GM18505 (cell line): ENCODE data around the gene SAMD8.
"Not testable (repeated sequence)": the region's sequence is repeated elsewhere in the genome, so short reads cannot be mapped to it uniquely, and the experiment has no call there.

Source experiments
- ATAC-seq: cut with Tn5 transposase; IDR thresholded peaks from one replicate; pipeline ENCODE4 v1.9.1; 2021; ENCODE audit not compliant: unreplicated experiment
- POLR2A ChIP-seq: IDR thresholded peaks from 4 replicates; pipeline ENCODE4 v1.6.1; 2011; ENCODE audit warnings: borderline replicate concordance; ENCODE audit not compliant: insufficient read depth, insufficient read length; ENCODE audit errors: extremely low read depth

Gene SAMD8

GRCh38 chr10:75107756-75108683, 3.4 kb upstream of the SAMD8 start:
- no peak for TF ChIP-seq POLR2A
- no peak for ATAC-seq

GRCh38 chr10:75108684-75109458, 2.6 kb upstream of the SAMD8 start:
- TF ChIP-seq POLR2A: no peak

GRCh38 chr10:75109459-75109778, 2.0 kb upstream of the SAMD8 start:
- ATAC-seq: no peak
- TF ChIP-seq POLR2A: no peak

More at GRCh38 chr10:75108684-75109458, 2.6 kb upstream of the SAMD8 start:
- ATAC-seq: no peak

GRCh38 chr10:75110006-75110632, 1.3 kb upstream of the SAMD8 start:
- no peak for ATAC-seq
- no peak for TF ChIP-seq POLR2A

GRCh38 chr10:75111907-75112679, 637 bp downstream of the SAMD8 start:
- TF ChIP-seq POLR2A: peak; percentile 44
- ATAC-seq: peak; percentile 22

- TF ChIP-seq POLR2A: no peak
These were observed 3.7 kb downstream of the SAMD8 start for GRCh38 chr10:75115137-75115536.

GRCh38 chr10:75116941-75117775, 5.7 kb downstream of the SAMD8 start:
- ATAC-seq: not testable (repeated sequence)

More at GRCh38 chr10:75115137-75115536, 3.7 kb downstream of the SAMD8 start:
- no peak for ATAC-seq

- no peak for TF ChIP-seq POLR2A
- no peak for ATAC-seq
These were observed 6.5 kb downstream of the SAMD8 start for GRCh38 chr10:75117995-75118394.

GRCh38 chr10:75119444-75120066, 8.1 kb downstream of the SAMD8 start:
- ATAC-seq: not testable (repeated sequence)

GRCh38 chr10:75121322-75121721, 9.9 kb downstream of the SAMD8 start:
- ATAC-seq: no peak

GRCh38 chr10:75122505-75122904, 11.0 kb downstream of the SAMD8 start:
- no peak for ATAC-seq

More at GRCh38 chr10:75121322-75121721, 9.9 kb downstream of the SAMD8 start:
- TF ChIP-seq POLR2A: no peak

GRCh38 chr10:75123088-75123682, 11.7 kb downstream of the SAMD8 start:
- ATAC-seq: no peak

More at GRCh38 chr10:75122505-75122904, 11.0 kb downstream of the SAMD8 start:
- TF ChIP-seq POLR2A: no peak

GRCh38 chr10:75126277-75126676, 14.8 kb downstream of the SAMD8 start:
- no peak for TF ChIP-seq POLR2A
- ATAC-seq: no peak

More at GRCh38 chr10:75123088-75123682, 11.7 kb downstream of the SAMD8 start:
- no peak for TF ChIP-seq POLR2A
